H9 (cell line): ENCODE measurements around the gene KCTD1. TPM values are rescaled to one million over a fixed set of nuclear protein-coding genes. Genes with fewer than 3 reads are reported as not detected.
A peak's percentile ranks its signal among the peaks of the same experiment; 100 is the strongest.

Experiments
- DNase-seq: peaks from one replicate; pipeline ENCODE4 v3.0.0-alpha.2; 2017
- H2AFZ ChIP-seq: one replicate; pipeline ENCODE4 v1.6.1; 2013; ENCODE audit warnings: mild to moderate bottlenecking, low read length, control low read depth, moderate library complexity
- H2AK5ac ChIP-seq: 2 replicates; pipeline ENCODE4 v1.6.1; 2013; ENCODE audit warnings: low read length, control low read depth, mixed read lengths; ENCODE audit not compliant: insufficient read length
- H2BK120ac ChIP-seq: one replicate; pipeline ENCODE4 v1.6.1; 2013; ENCODE audit warnings: low read depth, mild to moderate bottlenecking, low read length, control low read depth, inconsistent platforms; ENCODE audit not compliant: poor library complexity, severe bottlenecking
- H2BK12ac ChIP-seq: 2 replicates; pipeline ENCODE4 v1.6.1; 2013; ENCODE audit warnings: low read length, control low read depth, mixed read lengths, low read depth; ENCODE audit not compliant: insufficient read length
- H2BK15ac ChIP-seq: 2 replicates; pipeline ENCODE4 v1.6.1; 2013; ENCODE audit warnings: low read depth, low read length, control low read depth
- H2BK20ac ChIP-seq: one replicate; pipeline ENCODE4 v1.6.1; 2013; ENCODE audit warnings: low read depth, mild to moderate bottlenecking, low read length, control low read depth, inconsistent platforms; ENCODE audit not compliant: poor library complexity, severe bottlenecking
- H2BK5ac ChIP-seq: 2 replicates; pipeline ENCODE4 v1.6.1; 2013; ENCODE audit warnings: low read length, control low read depth, mixed read lengths; ENCODE audit not compliant: insufficient read length
- H3K14ac ChIP-seq: 2 replicates; pipeline ENCODE4 v1.6.1; 2013; ENCODE audit warnings: low read length, control low read depth; ENCODE audit not compliant: insufficient read depth
- H3K18ac ChIP-seq: 2 replicates; pipeline ENCODE4 v1.6.1; 2013; ENCODE audit warnings: low read depth, mild to moderate bottlenecking, mixed read lengths, low read length, control low read depth; ENCODE audit not compliant: insufficient read length
- H3K23ac ChIP-seq: 2 replicates; pipeline ENCODE4 v1.6.1; 2013; ENCODE audit warnings: low read length, control low read depth, mixed read lengths, low read depth; ENCODE audit not compliant: insufficient read length
- H3K23me2 ChIP-seq: 2 replicates; pipeline ENCODE4 v1.6.1; 2013; ENCODE audit warnings: low read depth, mild to moderate bottlenecking, mixed read lengths, low read length, control low read depth; ENCODE audit not compliant: insufficient read length, poor library complexity, severe bottlenecking
- H3K27ac ChIP-seq: 2 replicates; pipeline ENCODE4 v1.5.1; 2013; ENCODE audit warnings: low read length, control low read depth, mixed read lengths, low read depth; ENCODE audit not compliant: insufficient read length
- H3K27me3 ChIP-seq: 2 replicates; pipeline ENCODE4 v1.6.1; 2013; ENCODE audit warnings: low read length, control low read depth, inconsistent platforms; ENCODE audit not compliant: insufficient read depth
- H3K4ac ChIP-seq: 2 replicates; pipeline ENCODE4 v1.6.1; 2013; ENCODE audit warnings: low read depth, mild to moderate bottlenecking, control low read depth, inconsistent platforms, low read length, moderate library complexity
- H3K4me1 ChIP-seq: 2 replicates; pipeline ENCODE4 v1.6.1; 2013; ENCODE audit warnings: low read length, control low read depth, inconsistent platforms; ENCODE audit not compliant: insufficient read depth
- H3K4me2 ChIP-seq: 2 replicates; pipeline ENCODE4 v1.6.1; 2013; ENCODE audit warnings: low read length, control low read depth, mixed read lengths; ENCODE audit not compliant: insufficient read length, insufficient read depth
- H3K56ac ChIP-seq: 2 replicates; pipeline ENCODE4 v1.6.1; 2013; ENCODE audit warnings: low read depth, mild to moderate bottlenecking, mixed read lengths, low read length, control low read depth; ENCODE audit not compliant: insufficient read length
- H3K79me1 ChIP-seq: 2 replicates; pipeline ENCODE4 v1.6.1; 2013; ENCODE audit warnings: low read depth, mild to moderate bottlenecking, moderate library complexity, low read length, control low read depth, inconsistent platforms; ENCODE audit not compliant: insufficient read depth, poor library complexity, severe bottlenecking
- H3K79me2 ChIP-seq: 2 replicates; pipeline ENCODE4 v1.6.1; 2013; ENCODE audit warnings: low read length, control low read depth, inconsistent platforms; ENCODE audit not compliant: insufficient read depth
- H3K9ac ChIP-seq: 2 replicates; pipeline ENCODE4 v1.6.1; 2013; ENCODE audit warnings: low read length, control low read depth, mixed read lengths; ENCODE audit not compliant: insufficient read length; ENCODE audit errors: extremely low read depth
- H3K9me3 ChIP-seq: one replicate; pipeline ENCODE4 v1.6.1; 2013; ENCODE audit warnings: low read depth, low read length, inconsistent platforms; ENCODE audit not compliant: control insufficient read depth
- H3T11ph ChIP-seq: one replicate; pipeline ENCODE4 v1.6.1; 2013; ENCODE audit warnings: mild to moderate bottlenecking, low read length, control low read depth, inconsistent platforms
- H4K20me1 ChIP-seq: one replicate; pipeline ENCODE4 v1.6.1; 2013; ENCODE audit not compliant: control insufficient read depth, insufficient read length, insufficient read depth
- H4K5ac ChIP-seq: 2 replicates; pipeline ENCODE4 v1.6.1; 2013; ENCODE audit warnings: low read depth, mild to moderate bottlenecking, mixed read lengths, low read length, control low read depth; ENCODE audit not compliant: insufficient read length
- H4K8ac ChIP-seq: replicated peaks from 2 replicates; pipeline ENCODE4 v1.6.1; 2013; ENCODE audit warnings: low read length, control low read depth, mixed read lengths, low read depth; ENCODE audit not compliant: insufficient read length
- H4K91ac ChIP-seq: 2 replicates; pipeline ENCODE4 v1.6.1; 2013; ENCODE audit warnings: low read depth, mild to moderate bottlenecking, moderate library complexity, mixed read lengths, low read length, control low read depth; ENCODE audit not compliant: insufficient read length
- H3K27ac Mint-ChIP-seq, 3 experiments: 2 replicates in 2 of 3; 3 replicates in 1 of 3; pipeline ENCODE4 v1.8.0; 2020 to 2021; ENCODE audit warnings: mixed read lengths in 3 of 3, mild to moderate bottlenecking in 1 of 3, moderate library complexity in 1 of 3
- H3K27me3 Mint-ChIP-seq: 2 replicates; pipeline ENCODE4 v1.8.0; 2021; ENCODE audit warnings: low read depth, mild to moderate bottlenecking, moderate library complexity, mixed read lengths
- H3K36me3 Mint-ChIP-seq, 3 experiments: 2 replicates in 2 of 3; 3 replicates in 1 of 3; pipeline ENCODE4 v1.8.0; 2020 to 2021; ENCODE audit warnings: low read depth in 3 of 3, mixed read lengths in 3 of 3; ENCODE audit not compliant: insufficient read depth in 1 of 3
- H3K4me1 Mint-ChIP-seq, 2 experiments: 2 replicates each; pipeline ENCODE4 v1.8.0; 2020; ENCODE audit warnings: mixed read lengths in 2 of 2
- H3K4me3 Mint-ChIP-seq, 2 experiments: 2 replicates in 1 of 2; 3 replicates in 1 of 2; pipeline ENCODE4 v1.8.0; 2020 to 2021; ENCODE audit warnings: mild to moderate bottlenecking in 2 of 2, mixed read lengths in 2 of 2, moderate library complexity in 1 of 2
- H3K9me3 Mint-ChIP-seq, 2 experiments: 2 replicates in 1 of 2; 3 replicates in 1 of 2; pipeline ENCODE4 v1.8.0; 2020; ENCODE audit warnings: mild to moderate bottlenecking in 2 of 2, mixed read lengths in 2 of 2, moderate library complexity in 1 of 2
- CTCF ChIP-seq: fragments of 200-600 bp; sonication (generic); conservative IDR thresholded peaks from 3 replicates; pipeline ENCODE4 v1.8.0; 2021; ENCODE audit warnings: antibody characterized with exemption, mild to moderate bottlenecking
- WGBS: extraction: QIAGEN DNeasy Blood & Tissue Kit; methylation state at CpG from one replicate; pipeline ENCODE4 v1.1.7; 2013; ENCODE audit warnings: missing lambda C conversion rate, low lambda C conversion rate, mixed read lengths; ENCODE audit not compliant: insufficient read length; ENCODE audit errors: extremely low coverage; 5-methylcytosine and 5-hydroxymethylcytosine counted together
- total RNA-seq: library from RNA; stranded (reverse); gene quantifications from 2 replicates; pipeline ENCODE4 v1.2.1, GENCODE V29; 2021

The KCTD1 gene
- total RNA-seq, 1 experiment from 2014 or later, result 10.8 TPM

- Histone ChIP-seq H4K8ac (no peak overlapping the region), H3K27me3 (no peaks in the 10 kb centered on the region), H3K23ac (no peak overlapping the region), H3K79me2 (no peaks in the 10 kb centered on the region), H3K79me1 (no peaks in the 10 kb centered on the region), H3K9me3 (no peaks in the 10 kb centered on the region), H3K4ac (no peak overlapping the region), H3T11ph (no peak overlapping the region), H3K9ac (no peak overlapping the region), H2BK120ac (no peak overlapping the region), H3K18ac (no peak overlapping the region), H2AFZ (no peak overlapping the region), H2BK20ac (no peak overlapping the region), H3K56ac (no peak overlapping the region), H3K14ac (no peak overlapping the region), H2BK15ac (no peak overlapping the region), H2BK5ac (no peak overlapping the region), H3K4me1 (peaks cover 3% of the 10 kb centered on the region; the same call in 1 of the 2 replicates), H2BK12ac (no peak overlapping the region), H4K5ac (no peak overlapping the region), H4K91ac (no peak overlapping the region), H3K4me2 (no peak overlapping the region), H2AK5ac (no peak overlapping the region), H4K20me1 (no peaks in the 10 kb centered on the region), H3K27ac (no peak overlapping the region), H3K23me2 (no peaks in the 10 kb centered on the region)
- H3K4me1 Mint-ChIP-seq, result peaks cover 19 to 20% of the 10 kb centered on the region in 2 experiments
- no CpG with 5 or more reads among the region's 6 CpGs for WGBS
- peaks cover 7 to 21% (median 7%) of the 10 kb centered on the region in 3 experiments; a peak in 5 of 7 replicates for H3K36me3 Mint-ChIP-seq
- no peak for TF ChIP-seq CTCF
- no peak for DNase-seq
- 0 out of 7 replicates have a peak overlapping the region, but pooled peaks of 1 of the 3 experiments have one; percentile 36 for H3K27ac Mint-ChIP-seq
- H3K4me3 Mint-ChIP-seq, result no peak overlapping the region
- no peaks in the 10 kb centered on the region for H3K9me3 Mint-ChIP-seq
- peaks cover 10% of the 10 kb centered on the region for H3K27me3 Mint-ChIP-seq
These were observed 93.7 kb downstream of the KCTD1 start for GRCh38 chr18:26454616-26455015.
